Activated CD4-positive, alpha-beta T cell treated with anti-CD3 and anti-CD28 coated beads, Interleukin-2, amount 10 ng/mL, durations not matched to agents 24 days and 14 days (primary cell): ENCODE measurements around the gene NELFB. TPM values are rescaled to one million over a fixed set of nuclear protein-coding genes. Genes with fewer than 3 reads are reported as not detected.
"Not testable (repeated sequence)": the region's sequence is repeated elsewhere in the genome, so short reads cannot be mapped to it uniquely, and the experiment has no call there.

Source experiments
- DNase-seq: peaks from one replicate; pipeline ENCODE4 v3.0.0; 2022
- H3K27ac Mint-ChIP-seq: one replicate; pipeline ENCODE4 v1.8.0; 2022; ENCODE audit warnings: mild to moderate bottlenecking, mixed read lengths
- H3K27me3 Mint-ChIP-seq: one replicate; pipeline ENCODE4 v1.8.0; 2022; ENCODE audit warnings: mixed read lengths
- H3K36me3 Mint-ChIP-seq: one replicate; pipeline ENCODE4 v1.8.0; 2022; ENCODE audit warnings: low read depth, mild to moderate bottlenecking, mixed read lengths
- H3K4me1 Mint-ChIP-seq: one replicate; pipeline ENCODE4 v1.8.0; 2021; ENCODE audit warnings: mixed read lengths
- H3K4me3 Mint-ChIP-seq: one replicate; pipeline ENCODE4 v1.8.0; 2022; ENCODE audit warnings: mild to moderate bottlenecking, moderate library complexity, mixed read lengths
- H3K9me3 Mint-ChIP-seq: one replicate; pipeline ENCODE4 v1.8.0; 2021; ENCODE audit warnings: mixed read lengths
- intact Hi-C: fragments of 100-400 bp; cut with micrococcal nuclease; formaldehyde crosslinking; loops from one replicate; pipeline ENCODE4 v1.15.1; 2023
- total RNA-seq: library from RNA; stranded (reverse); gene quantifications from 2 replicates; pipeline ENCODE4 v1.2.3, GENCODE V29; 2022

The NELFB gene
- total RNA-seq, 1 donor from 2014 or later, result 75.3 TPM

GRCh38 chr9:137235424-137236237, 19.5 kb upstream of the NELFB start:
- H3K4me1 Mint-ChIP-seq, result peaks cover 7% of the 10 kb centered on the region
- no peaks in the 10 kb centered on the region for H3K9me3 Mint-ChIP-seq
- intact Hi-C loops, result loop anchor here (2.0 kb wide), 1 partner anchor 47 kb away; the partner anchor contains the start of genes ANAPC2 and SSNA1
- no peak overlapping the region for H3K4me3 Mint-ChIP-seq
- no peak overlapping the region for H3K27ac Mint-ChIP-seq
- H3K36me3 Mint-ChIP-seq, result peaks cover 2% of the 10 kb centered on the region
- DNase-seq, result no peak
- peaks cover 2% of the 10 kb centered on the region for H3K27me3 Mint-ChIP-seq

- Mint-ChIP-seq H3K4me3 (no peak overlapping the region), H3K27ac (no peak overlapping the region)
- DNase-seq, result peak; percentile 97
Measured at GRCh38 chr9:137236238-137236935, 18.7 kb upstream of the NELFB start.

GRCh38 chr9:137236936-137237421, 18.1 kb upstream of the NELFB start:
- no peak for DNase-seq
- peaks cover 9% of the 10 kb centered on the region for H3K36me3 Mint-ChIP-seq
- no peak overlapping the region for H3K27ac Mint-ChIP-seq
- no peak overlapping the region for H3K4me3 Mint-ChIP-seq
- intact Hi-C loops, result loop anchor here (2.0 kb wide), 1 partner anchor 48 kb away; the partner anchor contains the start of genes ANAPC2 and SSNA1
- H3K27me3 Mint-ChIP-seq, result peaks cover 3% of the 10 kb centered on the region
- no peaks in the 10 kb centered on the region for H3K9me3 Mint-ChIP-seq
- peaks cover 7% of the 10 kb centered on the region for H3K4me1 Mint-ChIP-seq

More at GRCh38 chr9:137236238-137236935, 18.7 kb upstream of the NELFB start:
- peaks cover 5% of the 10 kb centered on the region for H3K36me3 Mint-ChIP-seq
- H3K4me1 Mint-ChIP-seq, result peaks cover 7% of the 10 kb centered on the region
- intact Hi-C loops, result loop anchor here (2.0 kb wide), 1 partner anchor 48 kb away; the partner anchor contains the start of genes ANAPC2 and SSNA1
- peaks cover 3% of the 10 kb centered on the region for H3K27me3 Mint-ChIP-seq
- H3K9me3 Mint-ChIP-seq, result no peaks in the 10 kb centered on the region

- no peaks in the 10 kb centered on the region for H3K9me3 Mint-ChIP-seq
- DNase-seq, result no peak
- H3K36me3 Mint-ChIP-seq, result peaks cover 20% of the 10 kb centered on the region
- H3K27ac Mint-ChIP-seq, result no peak overlapping the region
- H3K4me1 Mint-ChIP-seq, result peaks cover 17% of the 10 kb centered on the region
- peak overlapping the region; percentile 15 for H3K4me3 Mint-ChIP-seq
- H3K27me3 Mint-ChIP-seq, result peaks cover 3% of the 10 kb centered on the region
- intact Hi-C loops, result loop anchor here (2.0 kb wide), 1 partner anchor 49 kb away; the partner anchor contains the start of genes ANAPC2 and SSNA1
Measured at GRCh38 chr9:137237759-137238726, 17.1 kb upstream of the NELFB start.

- intact Hi-C loops, result loop anchor here (2.0 to 5.0 kb wide), 2 partner anchors 37 to 111 kb away; partner anchors contain the start of gene TPRN
- H3K27me3 Mint-ChIP-seq, H3K9me3 Mint-ChIP-seq, DNase-seq: not testable (repeated sequence)
- H3K4me1 Mint-ChIP-seq, result peaks cover 19% of the 10 kb centered on the region
- H3K27ac Mint-ChIP-seq, result peak overlapping the region; percentile 53
- H3K36me3 Mint-ChIP-seq, result peaks cover 28% of the 10 kb centered on the region
- H3K4me3 Mint-ChIP-seq, result peak overlapping the region; percentile 90
Measured at GRCh38 chr9:137239541-137240200, 15.5 kb upstream of the NELFB start.

GRCh38 chr9:137240318-137240840, 14.7 kb upstream of the NELFB start:
- no peaks in the 10 kb centered on the region for H3K9me3 Mint-ChIP-seq
- peak; percentile 93 for DNase-seq
- intact Hi-C loops, result loop anchor here (2.0 to 5.0 kb wide), 2 partner anchors 38 to 112 kb away; partner anchors contain the start of gene TPRN

GRCh38 chr9:137240841-137241489, 14.2 kb upstream of the NELFB start, which contains the start of gene TUBB4B:
TUBB4B (plus strand) TSS chr9:137241287; CDS start chr9:137241361, 74 bp downstream.
- Mint-ChIP-seq H3K4me3 (peak within 1 kb of the TSS; percentile 90), H3K27ac (peak within 1 kb of the TSS; percentile 95), H3K36me3 (peaks cover 28% of the 10 kb centered on the region), H3K4me1 (peaks cover 19% of the 10 kb centered on the region), H3K27me3 (peaks cover 2% of the 10 kb centered on the region), H3K9me3 (no peaks in the 10 kb centered on the region)
- intact Hi-C loops, result loop anchor here (1.0 to 5.0 kb wide), 4 partner anchors 14 to 112 kb away; partner anchors contain the start of genes NELFB and TPRN
- DNase-seq, result peak; percentile 99

More at GRCh38 chr9:137240318-137240840, 14.7 kb upstream of the NELFB start:
- Mint-ChIP-seq H3K27me3 (peaks cover 2% of the 10 kb centered on the region), H3K27ac (peak overlapping the region; percentile 53), H3K36me3 (peaks cover 28% of the 10 kb centered on the region), H3K4me1 (peaks cover 19% of the 10 kb centered on the region), H3K4me3 (peak overlapping the region; percentile 90)

- Mint-ChIP-seq H3K27me3 (peaks cover 2% of the 10 kb centered on the region), H3K36me3 (peaks cover 28% of the 10 kb centered on the region), H3K27ac (peak overlapping the region; percentile 83), H3K4me1 (peaks cover 19% of the 10 kb centered on the region), H3K9me3 (no peaks in the 10 kb centered on the region), H3K4me3 (peak overlapping the region; percentile 90)
- intact Hi-C loops, result loop anchor here (1.0 to 5.0 kb wide), 4 partner anchors 14 to 113 kb away; partner anchors contain the start of genes NELFB and TPRN
- peak; percentile 90 for DNase-seq
Measured at GRCh38 chr9:137241490-137242268, 13.4 kb upstream of the NELFB start.

GRCh38 chr9:137242269-137243203, 12.6 kb upstream of the NELFB start:
- Mint-ChIP-seq H3K4me3 (peak overlapping the region; percentile 86), H3K4me1 (peaks cover 19% of the 10 kb centered on the region), H3K36me3 (peaks cover 28% of the 10 kb centered on the region), H3K27ac (peak overlapping the region; percentile 83), H3K27me3 (peaks cover 2% of the 10 kb centered on the region), H3K9me3 (no peaks in the 10 kb centered on the region)
- intact Hi-C loops, result loop anchor here (5.0 kb wide), 1 partner anchor 40 kb away; the partner anchor contains the start of gene TPRN
- DNase-seq, result peak; percentile 78

GRCh38 chr9:137243266-137243625, 11.9 kb upstream of the NELFB start:
- Mint-ChIP-seq H3K27ac (peak overlapping the region; percentile 76), H3K4me3 (peak overlapping the region; percentile 86), H3K4me1 (peaks cover 17% of the 10 kb centered on the region), H3K36me3 (peaks cover 28% of the 10 kb centered on the region)
- intact Hi-C loops, result loop anchor here (5.0 kb wide), 1 partner anchor 41 kb away; the partner anchor contains the start of gene TPRN
- not testable (repeated sequence) for H3K9me3 Mint-ChIP-seq, H3K27me3 Mint-ChIP-seq, DNase-seq
